ENCODE measurements around the gene PYDC2. TPM values are rescaled to one million over a fixed set of nuclear protein-coding genes. Genes with fewer than 3 reads are reported as not detected.

PYDC2 gene
- total and polyA plus RNA-seq, 10 of the 15 experiments (the other 5 are each of a cell fraction or from before 2014, with no cell fraction given) = not detected

DNA sequence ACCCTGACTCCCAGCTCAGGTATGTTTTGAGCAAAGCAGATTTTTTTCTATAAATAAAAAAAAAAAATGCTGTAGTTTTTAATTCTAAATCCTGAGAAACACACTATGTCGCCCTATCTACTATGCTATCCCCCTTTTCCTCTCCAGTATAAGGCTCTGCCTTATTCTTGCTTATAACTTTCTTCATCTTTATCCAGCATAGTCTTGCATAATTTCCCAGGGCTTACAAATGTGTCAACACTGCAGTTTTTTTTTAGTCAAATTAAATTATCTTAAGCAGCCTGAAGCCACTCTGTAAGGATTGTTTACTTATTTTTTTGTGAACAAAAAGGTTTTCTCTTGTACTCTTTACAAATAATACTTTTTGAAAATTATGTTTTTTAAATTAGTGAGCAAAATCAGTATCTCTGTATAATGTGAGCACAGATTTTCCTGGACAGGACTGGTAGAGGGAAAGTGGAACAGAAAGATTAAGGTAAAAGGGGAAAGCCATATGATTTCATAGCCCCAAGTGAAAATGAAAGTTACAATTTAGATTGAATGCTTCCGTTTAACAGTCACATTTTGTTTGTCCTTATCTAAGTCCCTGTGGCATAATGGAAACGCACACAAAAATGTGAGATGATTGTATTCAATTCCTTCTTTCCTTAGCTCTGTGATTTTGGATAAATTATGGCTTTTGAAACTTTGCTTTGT lies 5.6 kb upstream of the PYDC2 start:
- in situ Hi-C loops (cut with MboI) = no loop called here
- H3K4me2 ChIP-seq (ENCODE audit: control insufficient read depth, insufficient read depth) = peak overlapping the region; percentile 25

DNA sequence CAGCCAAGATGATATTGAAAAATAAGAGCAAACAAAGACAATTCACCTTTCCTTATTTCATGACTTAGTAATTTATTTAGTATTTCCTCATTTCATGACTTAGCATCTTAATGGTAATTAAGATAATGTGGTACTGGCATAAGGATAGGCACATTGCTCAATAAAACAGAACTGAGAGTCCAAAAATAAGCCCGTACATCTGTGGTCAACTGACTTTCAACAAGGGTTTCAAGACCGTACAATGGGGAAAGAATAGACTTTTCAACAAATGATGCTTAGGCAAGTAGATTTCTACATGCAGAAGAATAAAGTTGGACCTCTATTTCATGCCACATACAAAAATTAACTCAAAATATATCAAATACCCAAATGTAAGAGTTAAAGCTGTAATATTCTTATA lies 603 bp upstream of the PYDC2 start:
- FAIRE-seq (no peak), DNase-seq (ENCODE audit: low read depth, low spot score) (no peak), ATAC-seq (no peak; the same call in 2 of the 3 replicates)
- H3K4me2 ChIP-seq (ENCODE audit: control insufficient read depth, insufficient read depth) = no peak overlapping the region
- H2AFZ ChIP-seq (ENCODE audit: control insufficient read depth, low read depth, low read length) = no peak overlapping the region
- in situ Hi-C loops (cut with MboI) (no loop called here), intact Hi-C loops (cut with micrococcal nuclease; ENCODE audit: unreplicated experiment) (no loop called here)
- H3K4me3 ChIP-seq = no peak overlapping the region
- CTCF ChIA-PET = no interaction called here
- WGBS (ENCODE audit: insufficient coverage, insufficient replicate concordance, low lambda C conversion rate, missing lambda C conversion rate) = 24% methylated on average over 2 of the region's 2 CpGs
- RAD21 ChIA-PET (ENCODE audit: unreplicated experiment) = no interaction called here
- H4K20me1 ChIP-seq (ENCODE audit: control insufficient read depth, insufficient read depth) = no peaks in the 10 kb centered on the region
- no peaks in the 10 kb centered on the region for H3K79me2 ChIP-seq (ENCODE audit: control insufficient read depth, insufficient read depth, low read length)
- no peaks in the 10 kb centered on the region for H3K36me3 ChIP-seq (ENCODE audit: control insufficient read depth in 2 of 2, insufficient read depth in 2 of 2, low read length in 1 of 2)
- no peak overlapping the region for H3K27ac ChIP-seq (ENCODE audit: control insufficient read depth, insufficient read depth)
- BruUV-seq (replicated peaks) = no TSS peak
- no peak overlapping the region for H3K9ac ChIP-seq (ENCODE audit: control insufficient read depth, insufficient read depth, low read length)
- no peaks in the 10 kb centered on the region for H3K9me3 ChIP-seq (replicated peaks; ENCODE audit: control insufficient read depth, insufficient read depth, low read length)
- no peaks in the 10 kb centered on the region for H3K4me1 ChIP-seq (ENCODE audit: control insufficient read depth, insufficient read depth, low read length)
- POLR2A ChIA-PET = no interaction called here
- H3K27me3 ChIP-seq (replicated peaks in 1 of 2; ENCODE audit: control insufficient read depth in 2 of 2, insufficient read depth in 2 of 2, low read length in 1 of 2) = no peaks in the 10 kb centered on the region; a peak in 1 of 4 replicates
- SMC1A ChIA-PET (ENCODE audit: uncharacterized antibody, unreplicated experiment) = interaction anchor here (0.9 kb wide), 1 partner anchor 8 kb away, joined by 3 read pairs; no protein-coding TSS in a partner anchor
- no peak for TF ChIP-seq YBX1 (IDR thresholded peaks at IDR 0.05)
- TF ChIP-seq, protein P1, sequence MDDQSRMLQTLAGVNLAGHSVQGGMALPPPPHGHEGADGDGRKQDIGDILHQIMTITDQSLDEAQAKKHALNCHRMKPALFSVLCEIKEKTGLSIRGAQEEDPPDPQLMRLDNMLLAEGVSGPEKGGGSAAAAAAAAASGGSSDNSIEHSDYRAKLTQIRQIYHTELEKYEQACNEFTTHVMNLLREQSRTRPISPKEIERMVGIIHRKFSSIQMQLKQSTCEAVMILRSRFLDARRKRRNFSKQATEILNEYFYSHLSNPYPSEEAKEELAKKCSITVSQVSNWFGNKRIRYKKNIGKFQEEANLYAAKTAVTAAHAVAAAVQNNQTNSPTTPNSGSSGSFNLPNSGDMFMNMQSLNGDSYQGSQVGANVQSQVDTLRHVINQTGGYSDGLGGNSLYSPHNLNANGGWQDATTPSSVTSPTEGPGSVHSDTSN (IDR thresholded peaks at IDR 0.05; ENCODE audit: insufficient replicate concordance, low read depth, low read length) = no peak
- TF ChIP-seq, protein P2, sequence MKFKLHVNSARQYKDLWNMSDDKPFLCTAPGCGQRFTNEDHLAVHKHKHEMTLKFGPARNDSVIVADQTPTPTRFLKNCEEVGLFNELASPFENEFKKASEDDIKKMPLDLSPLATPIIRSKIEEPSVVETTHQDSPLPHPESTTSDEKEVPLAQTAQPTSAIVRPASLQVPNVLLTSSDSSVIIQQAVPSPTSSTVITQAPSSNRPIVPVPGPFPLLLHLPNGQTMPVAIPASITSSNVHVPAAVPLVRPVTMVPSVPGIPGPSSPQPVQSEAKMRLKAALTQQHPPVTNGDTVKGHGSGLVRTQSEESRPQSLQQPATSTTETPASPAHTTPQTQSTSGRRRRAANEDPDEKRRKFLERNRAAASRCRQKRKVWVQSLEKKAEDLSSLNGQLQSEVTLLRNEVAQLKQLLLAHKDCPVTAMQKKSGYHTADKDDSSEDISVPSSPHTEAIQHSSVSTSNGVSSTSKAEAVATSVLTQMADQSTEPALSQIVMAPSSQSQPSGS (IDR thresholded peaks at IDR 0.05; ENCODE audit: low read length) = no peak
- no peak for TF ChIP-seq SIN3A (IDR thresholded peaks at IDR 0.05; ENCODE audit: low read depth, low read length)
- TF ChIP-seq, protein P3, sequence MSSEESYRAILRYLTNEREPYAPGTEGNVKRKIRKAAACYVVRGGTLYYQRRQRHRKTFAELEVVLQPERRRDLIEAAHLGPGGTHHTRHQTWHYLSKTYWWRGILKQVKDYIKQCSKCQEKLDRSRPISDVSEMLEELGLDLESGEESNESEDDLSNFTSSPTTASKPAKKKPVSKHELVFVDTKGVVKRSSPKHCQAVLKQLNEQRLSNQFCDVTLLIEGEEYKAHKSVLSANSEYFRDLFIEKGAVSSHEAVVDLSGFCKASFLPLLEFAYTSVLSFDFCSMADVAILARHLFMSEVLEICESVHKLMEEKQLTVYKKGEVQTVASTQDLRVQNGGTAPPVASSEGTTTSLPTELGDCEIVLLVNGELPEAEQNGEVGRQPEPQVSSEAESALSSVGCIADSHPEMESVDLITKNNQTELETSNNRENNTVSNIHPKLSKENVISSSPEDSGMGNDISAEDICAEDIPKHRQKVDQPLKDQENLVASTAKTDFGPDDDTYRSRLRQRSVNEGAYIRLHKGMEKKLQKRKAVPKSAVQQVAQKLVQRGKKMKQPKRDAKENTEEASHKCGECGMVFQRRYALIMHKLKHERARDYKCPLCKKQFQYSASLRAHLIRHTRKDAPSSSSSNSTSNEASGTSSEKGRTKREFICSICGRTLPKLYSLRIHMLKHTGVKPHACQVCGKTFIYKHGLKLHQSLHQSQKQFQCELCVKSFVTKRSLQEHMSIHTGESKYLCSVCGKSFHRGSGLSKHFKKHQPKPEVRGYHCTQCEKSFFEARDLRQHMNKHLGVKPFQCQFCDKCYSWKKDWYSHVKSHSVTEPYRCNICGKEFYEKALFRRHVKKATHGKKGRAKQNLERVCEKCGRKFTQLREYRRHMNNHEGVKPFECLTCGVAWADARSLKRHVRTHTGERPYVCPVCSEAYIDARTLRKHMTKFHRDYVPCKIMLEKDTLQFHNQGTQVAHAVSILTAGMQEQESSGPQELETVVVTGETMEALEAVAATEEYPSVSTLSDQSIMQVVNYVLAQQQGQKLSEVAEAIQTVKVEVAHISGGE (CRISPR knock-in tag; IDR thresholded peaks at IDR 0.05) = no peak
- no peak for TF ChIP-seq ZBED1 (IDR thresholded peaks at IDR 0.05; ENCODE audit: borderline replicate concordance)

More for the DNA sequence above, 5.6 kb upstream of the PYDC2 start:
- H3K4me3 ChIP-seq = 0 out of 2 replicates have a peak overlapping the region, but pooled peaks have one; percentile 19
- ATAC-seq (peak; percentile 84), DNase-seq (ENCODE audit: low read depth, low spot score) (peak; percentile 5), FAIRE-seq (peak; percentile 71)
- ChIA-PET CTCF (interaction anchor here (1.1 to 1.6 kb wide), 2 partner anchors 18 to 26 kb away, joined by 3 to 4 read pairs; no protein-coding TSS in a partner anchor), SMC1A (ENCODE audit: uncharacterized antibody, unreplicated experiment) (interaction anchor here (0.6 to 1.3 kb wide), 3 partner anchors 8 to 249 kb away, joined by 3 to 4 read pairs (median 3); no protein-coding TSS in a partner anchor), RAD21 (ENCODE audit: unreplicated experiment) (no interaction called here), POLR2A (interaction anchor here (0.6 kb wide), 1 partner anchor 278 kb away, joined by 3 read pairs; no protein-coding TSS in a partner anchor)
- H3K79me2 ChIP-seq (ENCODE audit: control insufficient read depth, insufficient read depth, low read length) = no peaks in the 10 kb centered on the region
- peak overlapping the region; percentile 62 for H2AFZ ChIP-seq (ENCODE audit: control insufficient read depth, low read depth, low read length)
- no peaks in the 10 kb centered on the region for H3K4me1 ChIP-seq (ENCODE audit: control insufficient read depth, insufficient read depth, low read length)
- no peak overlapping the region for H3K9ac ChIP-seq (ENCODE audit: control insufficient read depth, insufficient read depth, low read length)
- TF ChIP-seq, protein P4, sequence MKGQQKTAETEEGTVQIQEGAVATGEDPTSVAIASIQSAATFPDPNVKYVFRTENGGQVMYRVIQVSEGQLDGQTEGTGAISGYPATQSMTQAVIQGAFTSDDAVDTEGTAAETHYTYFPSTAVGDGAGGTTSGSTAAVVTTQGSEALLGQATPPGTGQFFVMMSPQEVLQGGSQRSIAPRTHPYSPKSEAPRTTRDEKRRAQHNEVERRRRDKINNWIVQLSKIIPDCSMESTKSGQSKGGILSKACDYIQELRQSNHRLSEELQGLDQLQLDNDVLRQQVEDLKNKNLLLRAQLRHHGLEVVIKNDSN (IDR thresholded peaks at IDR 0.05; ENCODE audit: borderline replicate concordance, extremely low read length, insufficient read depth, low read depth, low read length) = no peak
- TF ChIP-seq EZH2 (IDR thresholded peaks at IDR 0.05; ENCODE audit: borderline replicate concordance, control insufficient read depth, low read depth, low read length) (no peak), ATF7 (IDR thresholded peaks at IDR 0.05; ENCODE audit: low read depth) (0 out of 2 replicates have a peak, but pooled peaks have one; percentile 29)
- H3K36me3 ChIP-seq (ENCODE audit: control insufficient read depth in 2 of 2, insufficient read depth in 2 of 2, low read length in 1 of 2) = no peaks in the 10 kb centered on the region
- BruUV-seq (replicated peaks) = no TSS peak
- WGBS (ENCODE audit: insufficient coverage, insufficient replicate concordance, low lambda C conversion rate, missing lambda C conversion rate) = 13% methylated on average over 3 of the region's 3 CpGs
- no peaks in the 10 kb centered on the region for H3K9me3 ChIP-seq (replicated peaks; ENCODE audit: control insufficient read depth, insufficient read depth, low read length)
- no peaks in the 10 kb centered on the region for H3K27me3 ChIP-seq (replicated peaks in 1 of 2; ENCODE audit: control insufficient read depth in 2 of 2, insufficient read depth in 2 of 2, low read length in 1 of 2)
- H4K20me1 ChIP-seq (ENCODE audit: control insufficient read depth, insufficient read depth) = no peaks in the 10 kb centered on the region
- no peak overlapping the region for H3K27ac ChIP-seq (ENCODE audit: control insufficient read depth, insufficient read depth)
- intact Hi-C loops (cut with micrococcal nuclease; ENCODE audit: unreplicated experiment) = no loop called here

Data from GM12878 (cell line).